Endothelial cell of umbilical vein (primary cell): ENCODE data around the gene RYR2. TPM values are rescaled to one million over a fixed set of nuclear protein-coding genes. Genes with fewer than 3 reads are reported as not detected.

Source experiments
- BruUV-seq: library from RNA; stranded (reverse); fragments of 400-500 nt; replicated peaks from 2 replicates; lab custom pipeline; 2021; lab: Mats Ljungman, UMichigan
- CTCF ChIA-PET: fragments of 300-600, 350-600 bp; sonication (Branson Sonifier 250); formaldehyde crosslinking; loops from one replicate; lab custom pipeline; 2021; ENCODE audit warnings: antibody characterized with exemption, inconsistent platforms; lab: Charles Lee
- POLR2A ChIA-PET: fragments of 300-600, 350-600 bp; sonication (Branson Sonifier 250); formaldehyde crosslinking; loops from one replicate; lab custom pipeline; 2021; ENCODE audit warnings: antibody characterized with exemption, inconsistent platforms; lab: Charles Lee
- DNase-seq: peaks from one replicate; pipeline ENCODE4 v3.0.0-alpha.2; 2011; ENCODE audit warnings: low read depth, low spot score
- FAIRE-seq: peaks from 2 replicates; lab custom pipeline; 2011; peaks lifted over from hg19 to GRCh38; lab: Jason Lieb, UNC
- H2AFZ ChIP-seq: 2 replicates; pipeline ENCODE4 v1.6.0; 2012; ENCODE audit warnings: low read depth, low read length, control low read depth, inconsistent platforms
- H3K27ac ChIP-seq: 2 replicates; pipeline ENCODE4 v1.5.1; 2011; ENCODE audit warnings: low read depth, mild to moderate bottlenecking, control low read depth, low read length, moderate library complexity; ENCODE audit not compliant: insufficient read depth
- H3K27me3 ChIP-seq, 2 experiments: 2 replicates each; pipeline versions ENCODE4 v1.6.0 to v1.6.1; 2011; ENCODE audit warnings: low read length in 2 of 2, mixed read lengths in 1 of 2; ENCODE audit not compliant: control insufficient read depth in 2 of 2, insufficient read depth in 2 of 2
- H3K36me3 ChIP-seq, 2 experiments: 2 replicates in 1 of 2; 3 replicates in 1 of 2; pipeline ENCODE4 v1.5.1; 2011; ENCODE audit warnings: low read length in 2 of 2, mild to moderate bottlenecking in 1 of 2, moderate library complexity in 1 of 2; ENCODE audit not compliant: control insufficient read depth in 2 of 2, insufficient read depth in 2 of 2; ENCODE audit errors: extremely low read depth in 1 of 2
- H3K4me1 ChIP-seq: 3 replicates; pipeline ENCODE4 v1.5.1; 2011; ENCODE audit warnings: mild to moderate bottlenecking, low read length; ENCODE audit not compliant: control insufficient read depth, insufficient read depth; ENCODE audit errors: extremely low read depth
- H3K4me2 ChIP-seq: 2 replicates; pipeline ENCODE4 v1.6.1; 2011; ENCODE audit warnings: low read length, control low read depth, mixed read lengths; ENCODE audit not compliant: insufficient read depth
- H3K4me3 ChIP-seq, 3 experiments: fragments of 200-600 bp in 1 of 3; sonication (generic), shearing (Covaris generic) in 1 of 3; replicated peaks in 1 of 3; 2 replicates each; pipeline ENCODE4 v1.5.1; 2011 to 2016; ENCODE audit warnings: control low read depth in 3 of 3, low read length in 3 of 3, mild to moderate bottlenecking in 2 of 3, inconsistent platforms in 1 of 3, low read depth in 1 of 3, moderate library complexity in 1 of 3; ENCODE audit not compliant: insufficient read depth in 1 of 3
- H3K79me2 ChIP-seq: 2 replicates; pipeline ENCODE4 v1.6.0; 2012; ENCODE audit warnings: low read length, inconsistent platforms; ENCODE audit not compliant: control insufficient read depth, insufficient read depth
- H3K9ac ChIP-seq: replicated peaks from 2 replicates; pipeline ENCODE3; 2011; ENCODE audit warnings: low read length, control low read depth; ENCODE audit not compliant: insufficient read depth; ENCODE audit errors: extremely low read depth
- H3K9me1 ChIP-seq: replicated peaks from 3 replicates; pipeline ENCODE4 v1.6.0; 2011; ENCODE audit warnings: mild to moderate bottlenecking, low read length; ENCODE audit not compliant: control insufficient read depth, insufficient read depth; ENCODE audit errors: extremely low read depth
- H3K9me3 ChIP-seq: replicated peaks from 2 replicates; pipeline ENCODE4 v1.5.1; 2012; ENCODE audit warnings: low read length, inconsistent platforms; ENCODE audit not compliant: control insufficient read depth, insufficient read depth
- H4K20me1 ChIP-seq: replicated peaks from 2 replicates; pipeline ENCODE3; 2011; ENCODE audit warnings: mild to moderate bottlenecking, low read length; ENCODE audit not compliant: control insufficient read depth, insufficient read depth; ENCODE audit errors: extremely low read depth
- EZH2 ChIP-seq: IDR thresholded peaks from 2 replicates; pipeline ENCODE4 v1.6.1; 2012; ENCODE audit warnings: borderline replicate concordance, low read depth, mild to moderate bottlenecking, moderate library complexity, low read length, inconsistent platforms; ENCODE audit not compliant: severe bottlenecking
- FOS ChIP-seq: IDR thresholded peaks from 2 replicates; pipeline ENCODE4 v1.6.1; 2011; ENCODE audit warnings: mild to moderate bottlenecking, low read length, moderate library complexity, borderline replicate concordance; ENCODE audit not compliant: insufficient read depth
- GATA2 ChIP-seq: IDR thresholded peaks from 2 replicates; pipeline ENCODE4 v1.7.0; 2011; ENCODE audit warnings: low read depth, mild to moderate bottlenecking, moderate library complexity, mixed read lengths, low read length; ENCODE audit not compliant: insufficient read length, insufficient read depth
- JUN ChIP-seq: IDR thresholded peaks from 2 replicates; pipeline ENCODE4 v1.6.1; 2011; ENCODE audit warnings: borderline replicate concordance, low read depth; ENCODE audit not compliant: insufficient read length, insufficient read depth
- MYC ChIP-seq: IDR thresholded peaks from one replicate; pipeline ENCODE4 v1.6.1; 2011; ENCODE audit warnings: mild to moderate bottlenecking, low read depth, low read length
- POLR2A ChIP-seq: IDR thresholded peaks from 2 replicates; pipeline ENCODE4 v1.6.1; 2012; ENCODE audit warnings: low read depth, mild to moderate bottlenecking, control low read depth, low read length
- POLR2AphosphoS5 ChIP-seq: IDR thresholded peaks from 2 replicates; pipeline ENCODE4 v1.6.1; 2012; ENCODE audit warnings: low read depth, mild to moderate bottlenecking, control low read depth, low read length, moderate library complexity; ENCODE audit not compliant: insufficient read depth
- dilution Hi-C: fragments of 300-500 bp; cut with MboI; formaldehyde crosslinking; loops from one replicate; pipeline ENCODE4 v1.15.0; 2019; ENCODE audit warnings: low sequenced_read_pairs; ENCODE audit not compliant: extremely low pct_ligation_motif_present
- intact Hi-C: fragments of 100-400 bp; cut with micrococcal nuclease; formaldehyde crosslinking; loops from one replicate; pipeline ENCODE4 v1.10.0; 2022
- polyA plus RNA-seq, 4 experiments: library from polyadenylated mRNA; depleted of rRNA in 3 of 4; stranded (reverse) in 3 of 4; unstranded in 1 of 4; fragments of >200 nt; gene quantifications; 2 replicates each; pipeline versions ENCODE4 v1.2.1 to v1.2.3, GENCODE V29; 2011 to 2012; ENCODE audit warnings: missing spikeins in 1 of 4
- total RNA-seq: library from RNA; stranded (reverse); gene quantifications from 2 replicates; pipeline ENCODE4 v1.2.3, GENCODE V29; 2021
- TF ChIP-seq, protein P1 (sequence below): IDR thresholded peaks from 2 replicates; pipeline ENCODE4 v1.6.1; 2011; ENCODE audit not compliant: insufficient read depth, insufficient read length
- TF ChIP-seq, protein P2 (sequence below), 2 donors: IDR thresholded peaks; 1 replicate in 1 of 2; 2 replicates in 1 of 2; pipeline ENCODE4 v1.5.1; 2011; ENCODE audit warnings: low read length in 2 of 2, mild to moderate bottlenecking in 2 of 2, moderate library complexity in 2 of 2, control low read depth in 1 of 2, inconsistent platforms in 1 of 2, low read depth in 1 of 2; ENCODE audit not compliant: insufficient read depth in 1 of 2; ENCODE audit errors: extremely low read depth in 1 of 2

The RYR2 gene
- total and polyA plus RNA-seq, 2 donors (not counting 3 experiments of a cell fraction or from before 2014, with no cell fraction given): not detected

DNA sequence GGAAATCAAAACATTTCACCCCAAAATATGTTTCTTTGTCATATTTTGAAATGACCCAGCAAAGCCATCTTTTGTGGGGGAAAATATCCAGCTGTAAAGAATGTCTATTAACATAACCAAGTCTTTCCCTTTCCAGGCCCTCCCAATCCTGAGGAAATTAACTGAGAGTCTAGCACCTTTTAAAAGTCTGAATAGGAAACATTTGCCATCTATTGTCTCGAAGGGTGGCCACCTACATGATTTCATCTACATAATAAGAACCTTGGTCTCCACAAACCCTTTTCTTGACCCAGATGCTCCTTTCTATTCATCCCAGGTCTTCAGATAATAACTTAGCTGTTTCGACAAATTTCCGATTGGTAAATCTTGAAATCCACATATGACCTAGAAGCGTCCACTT, 32.4 kb upstream of the RYR2 start:
- Histone ChIP-seq H3K9me3 (peaks cover 4% of the 10 kb centered on the region), H3K4me3 (no peak overlapping the region), H3K27ac (no peak overlapping the region), H3K9me1 (no peaks in the 10 kb centered on the region), H3K9ac (no peak overlapping the region), H4K20me1 (no peaks in the 10 kb centered on the region), H3K27me3 (no peaks in the 10 kb centered on the region), H3K4me2 (no peak overlapping the region), H3K36me3 (no peaks in the 10 kb centered on the region), H3K4me1 (no peaks in the 10 kb centered on the region), H3K79me2 (no peaks in the 10 kb centered on the region), H2AFZ (no peak overlapping the region)
- POLR2A ChIA-PET: no interaction called here
- CTCF ChIA-PET: no interaction called here
- intact Hi-C loops: no loop called here
- DNase-seq: no peak
- no peak for FAIRE-seq
- dilution Hi-C loops: no loop called here
- BruUV-seq: no TSS peak
- TF ChIP-seq POLR2AphosphoS5 (no peak), JUN (no peak), POLR2A (no peak), FOS (no peak), MYC (no peak), GATA2 (no peak)
- TF ChIP-seq, protein P1, sequence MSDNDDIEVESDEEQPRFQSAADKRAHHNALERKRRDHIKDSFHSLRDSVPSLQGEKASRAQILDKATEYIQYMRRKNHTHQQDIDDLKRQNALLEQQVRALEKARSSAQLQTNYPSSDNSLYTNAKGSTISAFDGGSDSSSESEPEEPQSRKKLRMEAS: no peak

DNA sequence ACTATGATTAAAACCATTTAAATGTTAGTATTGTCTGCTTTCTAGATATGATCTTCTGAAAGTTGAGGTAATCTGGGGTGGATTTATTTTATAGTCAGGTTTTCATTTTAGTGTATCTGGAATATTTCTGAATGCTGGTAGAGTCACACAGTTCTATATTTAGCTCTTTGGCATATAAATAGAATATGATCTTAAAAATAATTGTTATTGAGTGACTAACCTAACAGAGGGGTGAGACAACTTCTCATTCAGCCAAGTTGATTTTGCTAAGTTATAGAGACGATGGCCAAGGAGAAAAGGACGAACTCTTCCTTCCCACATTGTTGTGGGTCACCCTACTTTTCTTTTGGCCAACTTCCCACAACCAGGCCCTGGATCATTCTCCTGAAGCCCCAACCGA, 30.6 kb upstream of the RYR2 start:
- FAIRE-seq (no peak), DNase-seq (no peak)
- H3K4me3 ChIP-seq: no peak overlapping the region
- no peak overlapping the region for H3K9ac ChIP-seq
- BruUV-seq: no TSS peak
- dilution Hi-C loops (no loop called here), intact Hi-C loops (no loop called here)
- H3K4me1 ChIP-seq: no peaks in the 10 kb centered on the region
- H2AFZ ChIP-seq: no peak overlapping the region
- no peaks in the 10 kb centered on the region for H3K27me3 ChIP-seq
- TF ChIP-seq, protein P1: no peak
- TF ChIP-seq MYC (no peak), POLR2A (no peak), FOS (no peak), GATA2 (no peak), POLR2AphosphoS5 (no peak), JUN (no peak), EZH2 (no peak)
- TF ChIP-seq, protein P2, sequence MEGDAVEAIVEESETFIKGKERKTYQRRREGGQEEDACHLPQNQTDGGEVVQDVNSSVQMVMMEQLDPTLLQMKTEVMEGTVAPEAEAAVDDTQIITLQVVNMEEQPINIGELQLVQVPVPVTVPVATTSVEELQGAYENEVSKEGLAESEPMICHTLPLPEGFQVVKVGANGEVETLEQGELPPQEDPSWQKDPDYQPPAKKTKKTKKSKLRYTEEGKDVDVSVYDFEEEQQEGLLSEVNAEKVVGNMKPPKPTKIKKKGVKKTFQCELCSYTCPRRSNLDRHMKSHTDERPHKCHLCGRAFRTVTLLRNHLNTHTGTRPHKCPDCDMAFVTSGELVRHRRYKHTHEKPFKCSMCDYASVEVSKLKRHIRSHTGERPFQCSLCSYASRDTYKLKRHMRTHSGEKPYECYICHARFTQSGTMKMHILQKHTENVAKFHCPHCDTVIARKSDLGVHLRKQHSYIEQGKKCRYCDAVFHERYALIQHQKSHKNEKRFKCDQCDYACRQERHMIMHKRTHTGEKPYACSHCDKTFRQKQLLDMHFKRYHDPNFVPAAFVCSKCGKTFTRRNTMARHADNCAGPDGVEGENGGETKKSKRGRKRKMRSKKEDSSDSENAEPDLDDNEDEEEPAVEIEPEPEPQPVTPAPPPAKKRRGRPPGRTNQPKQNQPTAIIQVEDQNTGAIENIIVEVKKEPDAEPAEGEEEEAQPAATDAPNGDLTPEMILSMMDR (IDR thresholded peaks at IDR 0.05; ENCODE audit: extremely low read depth in 1 of 2, insufficient read depth in 1 of 2, low read depth in 1 of 2, low read length in 2 of 2): no peak
- no peak overlapping the region for H3K4me2 ChIP-seq
- no peaks in the 10 kb centered on the region for H4K20me1 ChIP-seq
- no peaks in the 10 kb centered on the region for H3K36me3 ChIP-seq
- H3K79me2 ChIP-seq: no peaks in the 10 kb centered on the region
- ChIA-PET CTCF (interaction anchor here (0.6 kb wide), 1 partner anchor 15 kb away, joined by 3 read pairs; no protein-coding TSS in a partner anchor), POLR2A (no interaction called here)
- H3K9me3 ChIP-seq: peaks cover 4% of the 10 kb centered on the region
- no peak overlapping the region for H3K27ac ChIP-seq
- no peaks in the 10 kb centered on the region for H3K9me1 ChIP-seq
